ENCODE results near the gene AP4S1.

The AP4S1 gene

GRCh38 chr14:31122921-31123320, 97.5 kb downstream of the AP4S1 start:
- no peak overlapping the region for H3K4me3 ChIP-seq (ENCODE audit: low read length)
- no peak for DNase-seq (ENCODE audit: low read depth)
- no peak for TF ChIP-seq CTCF (conservative IDR thresholded peaks at IDR 0.05; ENCODE audit: low read depth, low read length)

GRCh38 chr14:31124197-31124596, 98.7 kb downstream of the AP4S1 start:
- no peak for DNase-seq (ENCODE audit: low read depth)
- H3K4me3 ChIP-seq (ENCODE audit: low read length) = no peak overlapping the region
- no peak for TF ChIP-seq CTCF (conservative IDR thresholded peaks at IDR 0.05; ENCODE audit: low read depth, low read length)

- TF ChIP-seq CTCF (conservative IDR thresholded peaks at IDR 0.05; ENCODE audit: low read depth, low read length) = no peak
- no peak for DNase-seq (ENCODE audit: low read depth)
- no peak overlapping the region for H3K4me3 ChIP-seq (ENCODE audit: low read length)
These were observed 99.8 kb downstream of the AP4S1 start for GRCh38 chr14:31125231-31125630.

- DNase-seq (ENCODE audit: low read depth) = no peak
- no peak overlapping the region for H3K4me3 ChIP-seq (ENCODE audit: low read length)
- no peak for TF ChIP-seq CTCF (conservative IDR thresholded peaks at IDR 0.05; ENCODE audit: low read depth, low read length)
These were observed 101.2 kb downstream of the AP4S1 start for GRCh38 chr14:31126680-31127079.

- no peak for DNase-seq (ENCODE audit: low read depth)
- no peak for TF ChIP-seq CTCF (conservative IDR thresholded peaks at IDR 0.05; ENCODE audit: low read depth, low read length)
- no peak overlapping the region for H3K4me3 ChIP-seq (ENCODE audit: low read length)
These were observed 102.2 kb downstream of the AP4S1 start for GRCh38 chr14:31127690-31128089.

GRCh38 chr14:31128601-31129526, 103.4 kb downstream of the AP4S1 start:
- H3K4me3 ChIP-seq (ENCODE audit: low read length) = no peak overlapping the region
- no peak for DNase-seq (ENCODE audit: low read depth)
- TF ChIP-seq CTCF (conservative IDR thresholded peaks at IDR 0.05; ENCODE audit: low read depth, low read length) = no peak

- no peak for TF ChIP-seq CTCF (conservative IDR thresholded peaks at IDR 0.05; ENCODE audit: low read depth, low read length)
- no peak overlapping the region for H3K4me3 ChIP-seq (ENCODE audit: low read length)
- no peak for DNase-seq (ENCODE audit: low read depth)
These were observed 107.7 kb downstream of the AP4S1 start for GRCh38 chr14:31133133-31133532.

All from retinal pigment epithelial cell (primary cell).